ACC112 (cell line): Measurements from ENCODE around the gene SDHA.
"Not testable (repeated sequence)": the region's sequence is repeated elsewhere in the genome, so short reads cannot be mapped to it uniquely, and the experiment has no call there.

ENCODE experiments used
- H2AFZ ChIP-seq: fragments of 200-600 bp; sonication (generic); one replicate; pipeline ENCODE4 v1.6.0; 2017; ENCODE audit warnings: antibody characterized with exemption, low read length; ENCODE audit not compliant: unreplicated experiment
- H3K27ac ChIP-seq: fragments of 200-600 bp; sonication (generic); 2 replicates; pipeline ENCODE4 v1.5.1; 2014; ENCODE audit warnings: low read depth, mild to moderate bottlenecking, antibody characterized with exemption, low read length, moderate library complexity
- H3K27me3 ChIP-seq: fragments of 200-600 bp; sonication (generic); 2 replicates; pipeline ENCODE4 v1.6.1; 2014; ENCODE audit warnings: mild to moderate bottlenecking, antibody characterized with exemption, low read length, moderate library complexity, mixed read lengths; ENCODE audit not compliant: insufficient read depth
- H3K36me3 ChIP-seq: fragments of 200-600 bp; sonication (generic); 2 replicates; pipeline ENCODE4 v1.6.1; 2016; ENCODE audit warnings: mild to moderate bottlenecking, antibody characterized with exemption, low read length, moderate library complexity, mixed read lengths; ENCODE audit not compliant: insufficient read depth
- H3K4me1 ChIP-seq: fragments of 200-600 bp; sonication (generic); one replicate; pipeline ENCODE4 v1.6.1; 2016; ENCODE audit warnings: low read length, mixed read lengths; ENCODE audit not compliant: insufficient read depth, unreplicated experiment, control insufficient read depth
- H3K4me3 ChIP-seq: fragments of 200-600 bp; sonication (generic); 2 replicates; pipeline ENCODE4 v1.5.1; 2014; ENCODE audit warnings: mild to moderate bottlenecking, low read depth, low read length
- H3K79me2 ChIP-seq: fragments of 200-600 bp; sonication (generic); one replicate; pipeline ENCODE4 v1.6.0; 2016; ENCODE audit warnings: low read length; ENCODE audit not compliant: control insufficient read depth, unreplicated experiment, insufficient read depth

Gene SDHA

GRCh38 chr5:279051-279665, 61.0 kb downstream of the SDHA start:
- not testable (repeated sequence) for H3K27ac ChIP-seq, H3K36me3 ChIP-seq, H3K4me3 ChIP-seq, H2AFZ ChIP-seq, H3K4me1 ChIP-seq, H3K27me3 ChIP-seq
- peaks cover 68% of the 10 kb centered on the region for H3K79me2 ChIP-seq

- Histone ChIP-seq H3K79me2 (peaks cover 45% of the 10 kb centered on the region), H3K36me3 (no peaks in the 10 kb centered on the region), H3K4me3 (no peak overlapping the region)
Measured at GRCh38 chr5:285991-286557, 68.0 kb downstream of the SDHA start.

GRCh38 chr5:290200-290599, 72.1 kb downstream of the SDHA start:
- not testable (repeated sequence) for H3K27me3 ChIP-seq, H3K36me3 ChIP-seq, H3K4me3 ChIP-seq, H3K27ac ChIP-seq, H3K4me1 ChIP-seq, H2AFZ ChIP-seq
- peaks cover 11% of the 10 kb centered on the region for H3K79me2 ChIP-seq

More at GRCh38 chr5:285991-286557, 68.0 kb downstream of the SDHA start:
- H2AFZ ChIP-seq: no peak overlapping the region
- no peaks in the 10 kb centered on the region for H3K4me1 ChIP-seq
- H3K27me3 ChIP-seq: no peaks in the 10 kb centered on the region
- no peak overlapping the region for H3K27ac ChIP-seq

- H3K27me3 ChIP-seq, H3K4me3 ChIP-seq, H3K27ac ChIP-seq, H2AFZ ChIP-seq, H3K79me2 ChIP-seq, H3K36me3 ChIP-seq, H3K4me1 ChIP-seq: not testable (repeated sequence)
Measured at GRCh38 chr5:291345-291744, 73.2 kb downstream of the SDHA start.

- not testable (repeated sequence) for H3K4me1 ChIP-seq, H3K79me2 ChIP-seq, H3K27ac ChIP-seq
Measured at GRCh38 chr5:294788-295187, 76.7 kb downstream of the SDHA start.

GRCh38 chr5:296207-296606, 78.1 kb downstream of the SDHA start:
- H3K4me3 ChIP-seq, H3K79me2 ChIP-seq, H3K36me3 ChIP-seq, H2AFZ ChIP-seq, H3K27me3 ChIP-seq, H3K27ac ChIP-seq, H3K4me1 ChIP-seq: not testable (repeated sequence)

More at GRCh38 chr5:294788-295187, 76.7 kb downstream of the SDHA start:
- H2AFZ ChIP-seq, H3K36me3 ChIP-seq, H3K4me3 ChIP-seq, H3K27me3 ChIP-seq: not testable (repeated sequence)

GRCh38 chr5:296954-297353, 78.8 kb downstream of the SDHA start:
- H3K4me3 ChIP-seq, H3K79me2 ChIP-seq, H3K27ac ChIP-seq, H3K27me3 ChIP-seq, H2AFZ ChIP-seq, H3K36me3 ChIP-seq, H3K4me1 ChIP-seq: not testable (repeated sequence)

- not testable (repeated sequence) for H2AFZ ChIP-seq, H3K79me2 ChIP-seq, H3K36me3 ChIP-seq, H3K4me1 ChIP-seq, H3K27me3 ChIP-seq, H3K27ac ChIP-seq, H3K4me3 ChIP-seq
Measured at GRCh38 chr5:297448-297847, 79.3 kb downstream of the SDHA start.

GRCh38 chr5:297991-298736, 80.0 kb downstream of the SDHA start:
- not testable (repeated sequence) for H2AFZ ChIP-seq, H3K4me1 ChIP-seq, H3K79me2 ChIP-seq, H3K36me3 ChIP-seq, H3K27me3 ChIP-seq, H3K4me3 ChIP-seq, H3K27ac ChIP-seq

- Histone ChIP-seq H3K79me2 (peaks cover 2% of the 10 kb centered on the region), H3K27me3 (no peaks in the 10 kb centered on the region)
Measured at GRCh38 chr5:298737-299125, 80.6 kb downstream of the SDHA start.

GRCh38 chr5:299921-300320, 81.8 kb downstream of the SDHA start:
- H3K79me2 ChIP-seq, H2AFZ ChIP-seq, H3K27ac ChIP-seq, H3K36me3 ChIP-seq, H3K4me1 ChIP-seq, H3K27me3 ChIP-seq, H3K4me3 ChIP-seq: not testable (repeated sequence)

More at GRCh38 chr5:298737-299125, 80.6 kb downstream of the SDHA start:
- Histone ChIP-seq H3K36me3 (no peaks in the 10 kb centered on the region), H3K4me1 (no peaks in the 10 kb centered on the region), H3K4me3 (no peak overlapping the region), H2AFZ (no peak overlapping the region), H3K27ac (no peak overlapping the region)
